ENCODE data around the gene RBM46. TPM values are rescaled to one million over a fixed set of nuclear protein-coding genes. Genes with fewer than 3 reads are reported as not detected.
A peak's percentile ranks its signal among the peaks of the same experiment; 100 is the strongest.

Gene RBM46
- total RNA-seq, 1 donor from 2014 or later = not detected

DNA sequence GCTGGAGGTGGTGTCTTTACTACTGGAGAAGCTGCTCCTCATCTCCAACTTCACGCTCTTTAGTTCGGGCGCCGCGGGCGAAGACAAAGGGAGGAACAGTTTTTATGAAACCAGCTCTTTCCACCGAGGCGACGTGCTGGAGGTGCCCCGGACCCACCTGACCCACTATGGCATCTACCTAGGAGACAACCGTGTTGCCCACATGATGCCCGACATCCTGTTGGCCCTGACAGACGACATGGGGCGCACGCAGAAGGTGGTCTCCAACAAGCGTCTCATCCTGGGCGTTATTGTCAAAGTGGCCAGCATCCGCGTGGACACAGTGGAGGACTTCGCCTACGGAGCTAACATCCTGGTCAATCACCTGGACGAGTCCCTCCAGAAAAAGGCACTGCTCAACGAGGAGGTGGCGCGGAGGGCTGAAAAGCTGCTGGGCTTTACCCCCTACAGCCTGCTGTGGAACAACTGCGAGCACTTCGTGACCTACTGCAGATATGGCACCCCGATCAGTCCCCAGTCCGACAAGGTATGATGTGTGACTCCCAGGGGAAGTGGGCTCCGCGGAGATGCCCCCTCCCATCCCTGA is 36.6 kb upstream of the RBM46 start:
- ATAC-seq = no peak
- no peak for DNase-seq
- H3K27ac ChIP-seq = no peak overlapping the region
- H3K9me3 ChIP-seq = no peaks in the 10 kb centered on the region
- H3K4me3 ChIP-seq = peak overlapping the region; percentile 48
- no peak for TF ChIP-seq CTCF (IDR thresholded peaks at IDR 0.05)
- intact Hi-C loops (cut with DNase I) = no loop called here
- H3K36me3 ChIP-seq = no peaks in the 10 kb centered on the region
- H3K4me1 ChIP-seq = peaks cover 26% of the 10 kb centered on the region
- H3K27me3 ChIP-seq = peaks cover 61% of the 10 kb centered on the region

- no peak for ATAC-seq
- no peak overlapping the region for H3K4me3 ChIP-seq
- H3K4me1 ChIP-seq = no peaks in the 10 kb centered on the region
- TF ChIP-seq CTCF (IDR thresholded peaks at IDR 0.05) = no peak
- no peaks in the 10 kb centered on the region for H3K27me3 ChIP-seq
- no peak overlapping the region for H3K27ac ChIP-seq
- no peak for DNase-seq
- no peaks in the 10 kb centered on the region for H3K9me3 ChIP-seq
- no peaks in the 10 kb centered on the region for H3K36me3 ChIP-seq
- intact Hi-C loops (cut with DNase I) = no loop called here
These were observed 23.4 kb upstream of the RBM46 start for GRCh38 chr4:154757713-154758112.

DNA sequence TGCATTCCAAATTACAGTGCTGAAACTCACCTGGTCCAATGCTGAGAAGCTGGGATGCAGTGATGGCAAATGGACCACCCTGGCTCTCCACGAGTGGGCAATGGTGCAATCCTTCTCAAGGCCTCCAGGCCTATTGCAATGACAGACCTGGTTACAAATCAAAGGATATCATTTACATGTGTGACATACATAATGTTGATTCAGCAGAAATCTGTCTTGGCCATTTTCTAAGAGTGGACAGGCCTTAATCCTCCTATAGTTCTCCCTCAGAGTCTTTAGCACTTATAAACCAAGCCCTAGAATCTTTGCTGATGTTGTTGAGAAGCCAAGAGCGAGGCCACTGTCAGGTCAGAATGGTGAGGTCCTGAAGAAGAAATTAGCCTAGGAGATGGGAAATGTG is 20.2 kb upstream of the RBM46 start:
- Histone ChIP-seq H3K4me1 (no peaks in the 10 kb centered on the region), H3K27ac (no peak overlapping the region), H3K36me3 (no peaks in the 10 kb centered on the region), H3K27me3 (no peaks in the 10 kb centered on the region), H3K9me3 (no peaks in the 10 kb centered on the region), H3K4me3 (no peak overlapping the region)
- TF ChIP-seq CTCF (IDR thresholded peaks at IDR 0.05) = no peak
- DNase-seq (no peak), ATAC-seq (no peak)
- intact Hi-C loops (cut with DNase I) = no loop called here

DNA sequence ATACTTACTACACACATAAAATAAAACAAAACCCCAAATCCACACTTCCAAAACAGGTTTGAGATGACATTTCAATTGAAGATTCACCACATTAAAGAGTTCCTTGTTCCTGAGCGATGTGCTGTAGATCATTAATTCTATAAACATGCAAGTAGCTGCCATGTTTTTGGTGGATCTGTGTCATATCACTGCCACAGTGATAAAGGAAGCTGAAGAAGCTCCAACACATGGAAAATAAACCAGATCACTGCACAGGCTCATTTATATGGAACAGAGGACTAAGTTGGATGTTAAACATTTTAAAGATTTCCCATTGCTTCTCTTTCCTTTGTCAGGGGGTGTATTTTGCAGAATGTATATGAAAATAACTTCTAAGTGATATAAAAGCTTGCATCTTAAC is 2.8 kb upstream of the RBM46 start:
- ATAC-seq (no peak), DNase-seq (no peak)
- intact Hi-C loops (cut with DNase I) = no loop called here
- no peak for TF ChIP-seq CTCF (IDR thresholded peaks at IDR 0.05)
- no peak overlapping the region for H3K27ac ChIP-seq
- H3K27me3 ChIP-seq = peaks cover 12% of the 10 kb centered on the region
- H3K4me1 ChIP-seq = no peaks in the 10 kb centered on the region
- no peak overlapping the region for H3K4me3 ChIP-seq
- no peaks in the 10 kb centered on the region for H3K36me3 ChIP-seq
- H3K9me3 ChIP-seq = no peaks in the 10 kb centered on the region

DNA sequence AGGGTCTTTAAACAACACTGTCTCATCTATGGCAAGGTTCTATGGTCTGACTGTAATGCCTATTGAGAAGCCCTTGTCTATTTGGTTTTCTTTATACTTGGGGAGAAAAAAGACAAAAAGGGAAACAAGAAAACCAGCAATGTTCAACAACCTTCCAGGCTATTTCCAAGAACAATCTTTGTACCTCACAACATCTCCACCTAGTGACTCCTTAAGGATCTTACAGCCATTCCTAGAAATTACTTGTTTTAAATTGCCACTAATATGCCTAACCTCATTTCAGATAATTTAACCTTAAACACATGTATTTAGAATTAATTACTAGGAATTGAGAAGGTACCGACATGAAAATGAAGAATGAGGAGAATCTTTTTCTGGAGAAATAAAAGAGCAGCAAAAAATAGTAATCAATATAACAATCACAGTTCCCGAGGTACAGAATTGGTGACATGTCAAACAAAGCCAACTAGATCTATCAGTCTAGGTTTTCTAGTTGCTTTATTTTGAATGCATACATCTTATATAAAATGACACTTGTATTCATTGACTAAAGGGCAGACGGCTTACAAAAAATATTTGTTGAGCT is 1.6 kb upstream of the RBM46 start:
- Histone ChIP-seq H3K9me3 (no peaks in the 10 kb centered on the region), H3K36me3 (no peaks in the 10 kb centered on the region), H3K4me3 (no peak overlapping the region), H3K27me3 (peaks cover 12% of the 10 kb centered on the region), H3K4me1 (no peaks in the 10 kb centered on the region), H3K27ac (no peak overlapping the region)
- DNase-seq (no peak), ATAC-seq (peak; percentile 55)
- peak; percentile 53 for TF ChIP-seq CTCF (IDR thresholded peaks at IDR 0.05)
- intact Hi-C loops (cut with DNase I) = no loop called here

GRCh38 chr4:154781983-154782293 is 866 bp downstream of the RBM46 start:
- Histone ChIP-seq H3K4me1 (no peaks in the 10 kb centered on the region), H3K9me3 (no peaks in the 10 kb centered on the region), H3K27ac (no peak overlapping the region), H3K36me3 (no peaks in the 10 kb centered on the region), H3K27me3 (peaks cover 8% of the 10 kb centered on the region), H3K4me3 (no peak overlapping the region)
- TF ChIP-seq CTCF (IDR thresholded peaks at IDR 0.05) = no peak
- no peak for ATAC-seq
- intact Hi-C loops (cut with DNase I) = no loop called here
- no peak for DNase-seq
